ENCODE measurements around the gene TGFA.

The TGFA gene

DNA sequence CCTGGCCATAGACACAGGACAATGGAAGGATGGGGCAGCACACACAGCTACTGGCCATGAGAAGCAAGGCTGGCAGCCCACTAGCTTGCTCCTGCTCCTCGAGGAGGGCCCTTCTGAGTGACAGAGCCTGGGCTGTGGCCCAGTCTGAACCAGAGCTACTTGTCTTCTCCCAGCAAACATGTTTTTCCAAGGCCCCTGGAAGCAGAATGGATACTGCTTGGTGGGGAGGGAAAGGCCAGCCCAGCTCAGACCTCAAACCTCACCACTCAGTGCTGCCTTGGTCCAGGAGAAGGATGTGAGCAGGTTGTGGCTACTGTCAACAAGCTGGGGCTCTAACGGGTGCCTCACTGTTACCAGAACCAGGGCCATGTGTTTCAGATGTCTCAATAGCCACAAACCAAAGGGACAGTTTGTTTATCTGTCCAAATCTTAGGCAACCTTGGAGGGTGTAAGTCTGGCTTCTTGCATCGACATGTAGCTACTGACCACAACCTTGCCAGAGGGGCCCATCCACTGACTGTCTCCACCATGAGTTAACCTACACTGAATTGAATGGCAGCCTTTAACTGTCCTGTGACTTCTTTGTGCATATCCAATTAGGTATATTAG lies 98.6 kb downstream of the TGFA start:
- H3K36me3 ChIP-seq (ENCODE audit: insufficient read depth, low read length) = no peaks in the 10 kb centered on the region
- H3K79me2 ChIP-seq (ENCODE audit: insufficient read depth, low read length) = no peaks in the 10 kb centered on the region
- no peaks in the 10 kb centered on the region for H3K9me3 ChIP-seq (ENCODE audit: low read length)
- no peaks in the 10 kb centered on the region for H3K4me1 ChIP-seq (ENCODE audit: insufficient read depth, low read length, severe bottlenecking)
- TF ChIP-seq EZH2 (IDR thresholded peaks at IDR 0.05; ENCODE audit: borderline replicate concordance, low read length) = no peak
- no peaks in the 10 kb centered on the region for H4K20me1 ChIP-seq (ENCODE audit: insufficient read depth, low read length)
- H3K9me2 ChIP-seq (ENCODE audit: low read depth, low read length) = no peaks in the 10 kb centered on the region
- no peak overlapping the region for H3K4me2 ChIP-seq (ENCODE audit: low read length)
- peaks cover 10% of the 10 kb centered on the region for H3K27me3 ChIP-seq (ENCODE audit: insufficient read depth, low read length)
- H3K4me3 ChIP-seq (ENCODE audit: low read depth, low read length, poor library complexity, severe bottlenecking) = no peak overlapping the region
- no peak overlapping the region for H2AFZ ChIP-seq (ENCODE audit: low read length)
- H3F3A ChIP-seq (ENCODE audit: insufficient read depth, low read length) = no peaks in the 10 kb centered on the region
- H3K27ac ChIP-seq (ENCODE audit: low read depth, low read length, poor library complexity, severe bottlenecking) = no peak overlapping the region
- H3K9ac ChIP-seq (ENCODE audit: low read length) = no peak overlapping the region

DNA sequence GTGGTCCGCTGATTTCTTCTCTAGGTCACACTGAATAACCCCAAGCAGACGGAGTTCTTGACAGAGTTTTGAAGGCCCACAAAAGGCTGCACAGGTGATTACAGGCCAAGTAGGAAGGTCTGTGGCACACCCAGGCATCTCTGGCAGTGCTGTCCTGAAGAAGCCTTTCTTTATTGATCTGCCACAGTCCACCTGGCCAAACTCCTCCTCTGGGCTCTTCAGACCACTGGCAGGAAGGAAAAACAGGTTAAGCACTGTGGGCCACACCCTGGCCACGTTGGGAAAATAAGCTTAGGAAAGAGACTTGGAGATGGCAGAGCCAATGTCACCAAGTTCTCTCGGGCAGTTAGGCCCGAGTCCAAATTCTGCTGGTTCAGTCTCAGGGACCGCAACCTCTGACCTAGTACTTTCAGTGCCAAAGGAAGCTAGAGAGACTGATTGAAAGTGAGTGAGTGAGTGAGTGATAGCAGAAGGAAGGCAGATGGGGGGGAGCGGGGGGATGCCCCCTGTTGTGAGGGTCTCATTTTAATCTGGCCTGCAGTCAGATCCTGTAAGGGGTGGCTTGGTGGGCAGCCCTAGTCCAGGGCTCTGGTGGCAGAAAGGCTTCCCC lies 102.9 kb downstream of the TGFA start:
- TF ChIP-seq, protein P1, sequence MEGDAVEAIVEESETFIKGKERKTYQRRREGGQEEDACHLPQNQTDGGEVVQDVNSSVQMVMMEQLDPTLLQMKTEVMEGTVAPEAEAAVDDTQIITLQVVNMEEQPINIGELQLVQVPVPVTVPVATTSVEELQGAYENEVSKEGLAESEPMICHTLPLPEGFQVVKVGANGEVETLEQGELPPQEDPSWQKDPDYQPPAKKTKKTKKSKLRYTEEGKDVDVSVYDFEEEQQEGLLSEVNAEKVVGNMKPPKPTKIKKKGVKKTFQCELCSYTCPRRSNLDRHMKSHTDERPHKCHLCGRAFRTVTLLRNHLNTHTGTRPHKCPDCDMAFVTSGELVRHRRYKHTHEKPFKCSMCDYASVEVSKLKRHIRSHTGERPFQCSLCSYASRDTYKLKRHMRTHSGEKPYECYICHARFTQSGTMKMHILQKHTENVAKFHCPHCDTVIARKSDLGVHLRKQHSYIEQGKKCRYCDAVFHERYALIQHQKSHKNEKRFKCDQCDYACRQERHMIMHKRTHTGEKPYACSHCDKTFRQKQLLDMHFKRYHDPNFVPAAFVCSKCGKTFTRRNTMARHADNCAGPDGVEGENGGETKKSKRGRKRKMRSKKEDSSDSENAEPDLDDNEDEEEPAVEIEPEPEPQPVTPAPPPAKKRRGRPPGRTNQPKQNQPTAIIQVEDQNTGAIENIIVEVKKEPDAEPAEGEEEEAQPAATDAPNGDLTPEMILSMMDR (IDR thresholded peaks at IDR 0.05; ENCODE audit: low read length) = no peak
- TF ChIP-seq EZH2 (IDR thresholded peaks at IDR 0.05; ENCODE audit: borderline replicate concordance, low read length) = no peak
- Histone ChIP-seq H3K9ac (ENCODE audit: low read length) (no peak overlapping the region), H3K79me2 (ENCODE audit: insufficient read depth, low read length) (no peaks in the 10 kb centered on the region), H3K27me3 (ENCODE audit: insufficient read depth, low read length) (no peaks in the 10 kb centered on the region), H3K9me3 (ENCODE audit: low read length) (no peaks in the 10 kb centered on the region), H3K36me3 (ENCODE audit: insufficient read depth, low read length) (no peaks in the 10 kb centered on the region), H3F3A (ENCODE audit: insufficient read depth, low read length) (no peaks in the 10 kb centered on the region), H3K4me3 (ENCODE audit: low read depth, low read length, poor library complexity, severe bottlenecking) (no peak overlapping the region), H4K20me1 (ENCODE audit: insufficient read depth, low read length) (no peaks in the 10 kb centered on the region), H3K4me1 (ENCODE audit: insufficient read depth, low read length, severe bottlenecking) (no peaks in the 10 kb centered on the region), H2AFZ (ENCODE audit: low read length) (no peak overlapping the region), H3K27ac (ENCODE audit: low read depth, low read length, poor library complexity, severe bottlenecking) (no peak overlapping the region), H3K9me2 (ENCODE audit: low read depth, low read length) (no peaks in the 10 kb centered on the region), H3K4me2 (ENCODE audit: low read length) (no peak overlapping the region)

DNA sequence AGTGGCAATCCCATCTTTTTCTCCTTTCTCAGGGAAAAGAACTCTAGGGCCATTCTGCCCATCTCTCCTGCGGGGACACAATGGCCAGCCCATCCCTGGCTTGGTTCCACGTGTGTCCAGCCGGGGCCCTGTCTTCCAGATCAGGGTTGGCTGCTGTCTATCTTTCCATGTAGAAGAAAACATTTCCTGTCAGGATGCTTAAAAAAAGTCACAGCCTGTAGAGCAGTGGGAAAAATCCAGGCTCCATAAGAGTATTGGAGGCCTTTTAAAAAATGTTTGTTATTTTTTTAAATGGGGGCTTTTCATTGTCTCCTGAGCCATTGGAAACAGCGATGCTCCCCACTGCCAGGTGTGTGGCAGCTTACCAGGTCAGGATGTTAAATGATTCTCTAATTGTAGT lies 105.6 kb downstream of the TGFA start:
- Histone ChIP-seq H3K4me1 (ENCODE audit: insufficient read depth, low read length, severe bottlenecking) (no peaks in the 10 kb centered on the region), H2AFZ (ENCODE audit: low read length) (no peak overlapping the region), H3K36me3 (ENCODE audit: insufficient read depth, low read length) (no peaks in the 10 kb centered on the region), H4K20me1 (ENCODE audit: insufficient read depth, low read length) (no peaks in the 10 kb centered on the region), H3K4me2 (ENCODE audit: low read length) (no peak overlapping the region), H3F3A (ENCODE audit: insufficient read depth, low read length) (no peaks in the 10 kb centered on the region), H3K9me3 (ENCODE audit: low read length) (no peaks in the 10 kb centered on the region), H3K27ac (ENCODE audit: low read depth, low read length, poor library complexity, severe bottlenecking) (no peak overlapping the region), H3K9ac (ENCODE audit: low read length) (no peak overlapping the region), H3K4me3 (ENCODE audit: low read depth, low read length, poor library complexity, severe bottlenecking) (no peak overlapping the region), H3K9me2 (ENCODE audit: low read depth, low read length) (no peaks in the 10 kb centered on the region), H3K27me3 (ENCODE audit: insufficient read depth, low read length) (no peaks in the 10 kb centered on the region), H3K79me2 (ENCODE audit: insufficient read depth, low read length) (no peaks in the 10 kb centered on the region)
- TF ChIP-seq, protein P1 (IDR thresholded peaks at IDR 0.05; ENCODE audit: low read length) = no peak

DNA sequence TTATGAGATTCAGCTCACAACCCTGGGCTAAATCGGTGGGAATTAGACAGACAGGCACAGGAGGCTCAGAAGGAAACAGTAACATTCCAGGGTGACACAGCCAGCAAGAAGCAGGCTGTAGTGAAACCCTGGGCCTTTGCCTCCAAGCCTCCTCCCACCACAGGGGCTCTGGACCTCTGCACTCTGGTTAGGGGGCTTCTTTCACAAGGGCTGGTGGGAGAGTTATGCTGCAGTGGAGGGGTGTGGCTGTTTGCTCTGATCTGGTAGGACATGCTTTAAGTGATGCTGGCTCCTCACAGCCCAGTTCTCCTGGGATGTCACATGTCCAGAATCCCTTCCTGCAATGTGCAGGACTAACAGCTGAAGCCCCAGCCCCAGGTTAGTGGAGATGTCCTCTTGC lies 109.9 kb downstream of the TGFA start:
- TF ChIP-seq, protein P1 (IDR thresholded peaks at IDR 0.05; ENCODE audit: low read length) = no peak
- TF ChIP-seq EZH2 (IDR thresholded peaks at IDR 0.05; ENCODE audit: borderline replicate concordance, low read length) = no peak
- no peaks in the 10 kb centered on the region for H3F3A ChIP-seq (ENCODE audit: insufficient read depth, low read length)
- H3K4me2 ChIP-seq (ENCODE audit: low read length) = no peak overlapping the region
- no peaks in the 10 kb centered on the region for H3K79me2 ChIP-seq (ENCODE audit: insufficient read depth, low read length)
- no peaks in the 10 kb centered on the region for H3K4me1 ChIP-seq (ENCODE audit: insufficient read depth, low read length, severe bottlenecking)
- H3K4me3 ChIP-seq (ENCODE audit: low read depth, low read length, poor library complexity, severe bottlenecking) = no peak overlapping the region
- H2AFZ ChIP-seq (ENCODE audit: low read length) = no peak overlapping the region
- H3K9ac ChIP-seq (ENCODE audit: low read length) = no peak overlapping the region
- H4K20me1 ChIP-seq (ENCODE audit: insufficient read depth, low read length) = no peaks in the 10 kb centered on the region
- H3K27me3 ChIP-seq (ENCODE audit: insufficient read depth, low read length) = no peaks in the 10 kb centered on the region
- no peaks in the 10 kb centered on the region for H3K9me2 ChIP-seq (ENCODE audit: low read depth, low read length)
- H3K36me3 ChIP-seq (ENCODE audit: insufficient read depth, low read length) = no peaks in the 10 kb centered on the region
- H3K27ac ChIP-seq (ENCODE audit: low read depth, low read length, poor library complexity, severe bottlenecking) = no peak overlapping the region
- H3K9me3 ChIP-seq (ENCODE audit: low read length) = no peaks in the 10 kb centered on the region

Measured in OCI-LY1 (cell line).